ENCODE results near the gene ASMT.
"Not testable (repeated sequence)": the region's sequence is repeated elsewhere in the genome, so short reads cannot be mapped to it uniquely, and the experiment has no call there.

DNA sequence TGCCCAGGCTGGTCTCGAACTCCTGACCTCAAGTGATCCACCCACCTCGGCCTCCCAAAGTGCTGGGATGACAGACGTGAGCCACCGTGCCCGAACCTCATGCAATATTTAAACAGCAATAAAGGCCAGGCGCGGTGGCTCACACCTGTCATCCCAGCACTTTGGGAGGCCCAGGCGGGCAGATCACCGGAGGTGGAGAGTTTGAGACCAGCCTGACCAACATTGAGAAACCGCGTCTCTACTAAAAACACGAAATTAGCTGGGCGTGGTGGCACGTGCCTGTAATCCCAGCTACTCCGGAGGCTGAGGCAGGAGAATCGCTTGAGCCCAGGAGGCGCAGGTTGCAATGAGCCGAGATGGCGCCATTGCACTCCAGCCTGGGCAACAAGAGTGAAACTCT is 40.7 kb upstream of the ASMT start:
- TF ChIP-seq, protein P1, sequence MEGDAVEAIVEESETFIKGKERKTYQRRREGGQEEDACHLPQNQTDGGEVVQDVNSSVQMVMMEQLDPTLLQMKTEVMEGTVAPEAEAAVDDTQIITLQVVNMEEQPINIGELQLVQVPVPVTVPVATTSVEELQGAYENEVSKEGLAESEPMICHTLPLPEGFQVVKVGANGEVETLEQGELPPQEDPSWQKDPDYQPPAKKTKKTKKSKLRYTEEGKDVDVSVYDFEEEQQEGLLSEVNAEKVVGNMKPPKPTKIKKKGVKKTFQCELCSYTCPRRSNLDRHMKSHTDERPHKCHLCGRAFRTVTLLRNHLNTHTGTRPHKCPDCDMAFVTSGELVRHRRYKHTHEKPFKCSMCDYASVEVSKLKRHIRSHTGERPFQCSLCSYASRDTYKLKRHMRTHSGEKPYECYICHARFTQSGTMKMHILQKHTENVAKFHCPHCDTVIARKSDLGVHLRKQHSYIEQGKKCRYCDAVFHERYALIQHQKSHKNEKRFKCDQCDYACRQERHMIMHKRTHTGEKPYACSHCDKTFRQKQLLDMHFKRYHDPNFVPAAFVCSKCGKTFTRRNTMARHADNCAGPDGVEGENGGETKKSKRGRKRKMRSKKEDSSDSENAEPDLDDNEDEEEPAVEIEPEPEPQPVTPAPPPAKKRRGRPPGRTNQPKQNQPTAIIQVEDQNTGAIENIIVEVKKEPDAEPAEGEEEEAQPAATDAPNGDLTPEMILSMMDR (IDR thresholded peaks at IDR 0.05; ENCODE audit: low read length): not testable (repeated sequence)
- TF ChIP-seq EZH2 (IDR thresholded peaks at IDR 0.05; ENCODE audit: borderline replicate concordance, low read length): not testable (repeated sequence)
